Activated CD4-positive, alpha-beta memory T cell treated with anti-CD3 and anti-CD28 coated beads, Interleukin-2, amount 10 ng/mL, durations not matched to agents 7 days and 5 days (primary cell): ENCODE data around the gene JAG2. TPM values are rescaled to one million over a fixed set of nuclear protein-coding genes. Genes with fewer than 3 reads are reported as not detected.

ENCODE experiments used
- CTCF ChIA-PET: fragments of 350-600 bp; sonication (Branson Sonifier 250); formaldehyde crosslinking; loops from one replicate; lab custom pipeline; 2021; ENCODE audit warnings: antibody characterized with exemption, inconsistent platforms; lab: Charles Lee
- POLR2A ChIA-PET: fragments of 350-600 bp; sonication (Branson Sonifier 250); formaldehyde crosslinking; loops from one replicate; lab custom pipeline; 2021; ENCODE audit warnings: antibody characterized with exemption; lab: Charles Lee
- DNase-seq: peaks from one replicate; pipeline ENCODE4 v3.0.0-alpha.2; 2020
- H3K27ac Mint-ChIP-seq: one replicate; pipeline ENCODE4 v1.8.0; 2021; ENCODE audit warnings: mild to moderate bottlenecking, mixed read lengths
- H3K27me3 Mint-ChIP-seq: one replicate; pipeline ENCODE4 v1.8.0; 2021; ENCODE audit warnings: mixed read lengths
- H3K36me3 Mint-ChIP-seq: one replicate; pipeline ENCODE4 v1.8.0; 2021; ENCODE audit warnings: low read depth, mixed read lengths
- H3K4me1 Mint-ChIP-seq: one replicate; pipeline ENCODE4 v1.8.0; 2021; ENCODE audit warnings: mixed read lengths
- H3K4me3 Mint-ChIP-seq: one replicate; pipeline ENCODE4 v1.8.0; 2021; ENCODE audit warnings: mild to moderate bottlenecking, mixed read lengths
- H3K9me3 Mint-ChIP-seq: one replicate; pipeline ENCODE4 v1.8.0; 2021; ENCODE audit warnings: mixed read lengths
- total RNA-seq, 2 experiments: library from RNA; stranded (reverse); gene quantifications; one replicate each; pipeline ENCODE4 v1.2.3, GENCODE V29; 2021

The JAG2 gene
- total RNA-seq, 2 experiments from 2014 or later, result 2.6 to 3.0 TPM

GRCh38 chr14:105187116-105187515 is 18.5 kb upstream of the JAG2 start:
- DNase-seq, result no peak
- no peak overlapping the region for H3K27ac Mint-ChIP-seq
- ChIA-PET CTCF (no interaction called here), POLR2A (no interaction called here)
- no peaks in the 10 kb centered on the region for H3K36me3 Mint-ChIP-seq
- peaks cover 6% of the 10 kb centered on the region for H3K27me3 Mint-ChIP-seq
- no peak overlapping the region for H3K4me3 Mint-ChIP-seq
- H3K4me1 Mint-ChIP-seq, result peaks cover 4% of the 10 kb centered on the region
- H3K9me3 Mint-ChIP-seq, result peaks cover 4% of the 10 kb centered on the region

- Mint-ChIP-seq H3K36me3 (no peaks in the 10 kb centered on the region), H3K27ac (no peak overlapping the region), H3K27me3 (peaks cover 6% of the 10 kb centered on the region), H3K4me3 (no peak overlapping the region), H3K9me3 (peaks cover 4% of the 10 kb centered on the region), H3K4me1 (peaks cover 5% of the 10 kb centered on the region)
- no peak for DNase-seq
- ChIA-PET POLR2A (no interaction called here), CTCF (no interaction called here)
These were observed 17.4 kb upstream of the JAG2 start for GRCh38 chr14:105185973-105186372.

GRCh38 chr14:105185001-105185400 is 16.4 kb upstream of the JAG2 start:
- Mint-ChIP-seq H3K27ac (no peak overlapping the region), H3K4me3 (no peak overlapping the region), H3K36me3 (no peaks in the 10 kb centered on the region), H3K9me3 (peaks cover 4% of the 10 kb centered on the region), H3K4me1 (peaks cover 11% of the 10 kb centered on the region), H3K27me3 (peaks cover 7% of the 10 kb centered on the region)
- CTCF ChIA-PET, result interaction anchor here (1.3 kb wide), 1 partner anchor 167 kb away, joined by 3 read pairs; no protein-coding TSS in a partner anchor
- no peak for DNase-seq
- POLR2A ChIA-PET, result no interaction called here

GRCh38 chr14:105184461-105184860 is 15.9 kb upstream of the JAG2 start:
- Mint-ChIP-seq H3K9me3 (peaks cover 4% of the 10 kb centered on the region), H3K27me3 (peaks cover 7% of the 10 kb centered on the region), H3K4me3 (no peak overlapping the region), H3K27ac (no peak overlapping the region), H3K4me1 (peaks cover 13% of the 10 kb centered on the region), H3K36me3 (no peaks in the 10 kb centered on the region)
- ChIA-PET POLR2A (no interaction called here), CTCF (interaction anchor here (1.3 kb wide), 1 partner anchor 167 kb away, joined by 3 read pairs; no protein-coding TSS in a partner anchor)
- no peak for DNase-seq

GRCh38 chr14:105182296-105183020 is 13.9 kb upstream of the JAG2 start:
- Mint-ChIP-seq H3K4me3 (peak overlapping the region; percentile 50), H3K4me1 (peaks cover 13% of the 10 kb centered on the region), H3K27me3 (peaks cover 5% of the 10 kb centered on the region), H3K9me3 (no peaks in the 10 kb centered on the region), H3K36me3 (no peaks in the 10 kb centered on the region), H3K27ac (peak overlapping the region; percentile 3)
- ChIA-PET CTCF (interaction anchor here (0.8 to 1.4 kb wide), 2 partner anchors 10 to 92 kb away, joined by 3 to 4 read pairs; no protein-coding TSS in a partner anchor), POLR2A (interaction anchor here (0.7 to 1.4 kb wide), 3 partner anchors 14 to 162 kb away, joined by 3 to 5 read pairs (median 4); partner anchors contain the start of genes BTBD6, CDCA4 and JAG2)
- no peak for DNase-seq

DNA sequence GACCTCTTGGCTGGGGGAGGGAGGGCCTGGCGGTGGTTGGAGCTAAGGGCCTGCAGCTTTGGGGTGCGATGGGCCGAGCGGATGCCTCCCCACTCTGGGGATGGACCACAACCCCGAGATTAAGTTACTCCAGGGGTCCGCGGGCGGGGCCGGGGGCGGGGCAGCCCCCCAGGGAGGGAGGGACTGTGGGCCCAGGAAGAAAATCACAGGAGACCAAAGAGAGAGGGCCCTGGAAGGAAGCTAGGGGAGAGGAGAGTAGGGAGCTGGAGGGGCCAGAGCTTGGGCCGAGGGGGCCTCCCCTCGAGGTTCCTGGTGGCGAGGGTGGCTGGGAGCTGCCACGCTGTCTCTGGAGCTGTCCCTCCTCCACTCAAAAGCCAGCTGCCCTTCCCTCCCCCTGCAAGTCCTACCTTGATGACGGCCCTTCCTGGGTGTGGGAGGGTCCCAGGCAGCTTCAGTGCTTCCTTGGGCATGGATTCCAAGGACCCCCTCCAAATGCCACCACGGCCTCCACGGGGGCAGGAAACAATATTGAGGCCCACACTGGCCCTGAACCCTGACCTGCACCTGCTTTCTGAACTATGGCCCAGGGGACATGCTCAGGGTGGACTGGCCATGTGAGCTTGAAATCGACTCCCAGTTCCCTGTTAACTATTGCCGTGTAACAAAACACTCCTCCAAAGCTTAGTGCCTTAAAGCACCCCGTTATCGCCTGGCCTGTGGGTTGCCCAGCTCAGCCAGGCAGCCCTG is 13.1 kb upstream of the JAG2 start:
- CTCF ChIA-PET, result interaction anchor here (0.8 to 1.4 kb wide), 2 partner anchors 9 to 91 kb away, joined by 3 to 4 read pairs; no protein-coding TSS in a partner anchor
- Mint-ChIP-seq H3K4me1 (peaks cover 13% of the 10 kb centered on the region), H3K27ac (no peak overlapping the region), H3K27me3 (peaks cover 5% of the 10 kb centered on the region), H3K36me3 (no peaks in the 10 kb centered on the region), H3K9me3 (no peaks in the 10 kb centered on the region), H3K4me3 (peak overlapping the region; percentile 50)
- POLR2A ChIA-PET, result interaction anchor here (0.7 to 2.0 kb wide), 4 partner anchors 14 to 161 kb away, joined by 3 to 8 read pairs (median 4); partner anchors contain the start of genes BRF1, BTBD6, CDCA4 and JAG2
- no peak for DNase-seq

DNA sequence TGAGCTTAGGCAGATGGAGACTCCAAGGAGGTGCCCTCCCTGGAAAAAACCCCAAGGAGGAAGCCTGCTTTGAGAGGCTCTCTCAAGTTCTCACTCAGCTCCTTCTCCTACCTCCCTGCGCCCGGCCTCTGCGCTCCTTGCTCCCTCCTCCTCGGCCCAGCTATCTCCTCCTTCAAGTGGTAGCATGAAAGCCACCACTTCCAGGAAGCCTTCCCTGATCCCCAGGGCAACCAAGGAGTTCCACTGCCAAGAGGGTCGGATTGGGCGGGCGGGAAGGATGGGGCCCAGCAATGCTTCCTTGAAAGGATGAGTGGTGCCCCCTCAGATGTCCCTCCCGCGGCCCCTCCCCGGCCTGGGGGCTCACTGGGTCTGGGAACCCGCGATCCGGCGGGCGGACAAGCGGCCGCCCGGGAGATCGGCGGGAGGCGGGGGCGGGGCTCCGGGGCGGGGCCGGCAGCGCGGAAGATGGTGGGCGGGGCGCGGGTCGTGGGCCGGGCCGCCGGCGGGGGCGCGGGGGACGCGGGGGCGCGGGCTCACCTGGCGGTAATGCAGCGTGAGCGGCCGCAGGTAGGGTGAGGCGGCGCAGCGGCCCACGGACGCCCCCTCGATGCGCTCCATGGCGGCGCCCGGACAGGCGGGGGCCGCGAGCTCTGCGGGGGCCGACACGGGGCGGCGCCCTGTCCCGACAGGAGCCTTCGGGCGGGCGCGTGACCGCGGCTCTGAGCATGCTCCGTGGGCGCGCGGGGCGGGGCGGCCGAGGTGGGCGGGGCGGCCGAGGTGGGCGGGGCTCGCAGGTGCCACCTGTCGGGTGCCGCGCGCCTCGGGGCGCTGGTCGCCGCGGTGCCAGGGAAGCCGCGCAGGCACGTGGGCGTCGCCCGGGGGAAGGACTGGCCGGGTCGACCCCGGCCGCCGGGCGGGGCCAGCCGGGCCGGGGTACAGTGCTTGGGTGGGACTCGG is 12.3 kb upstream of the JAG2 start, which contains the start of gene NUDT14:
Gene NUDT14, minus strand, starts transcription at position 721 of the 957 bp plus-strand sequence. Its CDS starts 103 bp downstream, at position 618.
- H3K27me3 Mint-ChIP-seq, result peaks cover 5% of the 10 kb centered on the region
- no peak within 1 kb of the TSS for H3K27ac Mint-ChIP-seq
- H3K4me3 Mint-ChIP-seq, result peak within 1 kb of the TSS; percentile 75
- peaks cover 16% of the 10 kb centered on the region for H3K4me1 Mint-ChIP-seq
- H3K36me3 Mint-ChIP-seq, result no peaks in the 10 kb centered on the region
- ChIA-PET CTCF (interaction anchor here (1.7 kb wide), 1 partner anchor 94 kb away, joined by 4 read pairs; no protein-coding TSS in a partner anchor), POLR2A (interaction anchor here (1.4 to 2.0 kb wide), 4 partner anchors 11 to 160 kb away, joined by 3 to 8 read pairs (median 5); partner anchors contain the start of genes BRF1, CDCA4 and GPR132)
- peak; percentile 89 for DNase-seq
- no peaks in the 10 kb centered on the region for H3K9me3 Mint-ChIP-seq

DNA sequence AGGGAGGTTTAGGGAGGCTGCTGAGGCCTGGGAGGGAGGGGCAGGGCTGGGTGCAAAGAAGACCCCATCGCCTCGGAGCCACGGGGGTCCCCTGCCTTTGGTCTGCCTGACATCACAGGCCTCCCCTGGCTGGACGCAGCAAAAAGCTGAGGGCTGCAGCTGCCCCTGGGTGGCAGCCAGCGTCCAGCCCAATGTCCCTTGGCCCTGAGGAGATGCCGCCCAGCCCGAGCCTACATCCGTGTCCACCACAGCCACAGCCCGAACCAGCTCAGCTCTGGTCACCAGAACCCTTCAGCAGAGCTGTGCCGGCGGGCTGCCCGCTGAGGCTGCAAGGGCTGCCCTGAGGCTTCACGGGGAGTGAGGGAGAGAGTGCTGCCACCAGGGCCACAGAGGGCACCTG is 10.6 kb upstream of the JAG2 start:
- CTCF ChIA-PET, result no interaction called here
- Mint-ChIP-seq H3K4me3 (no peak overlapping the region), H3K4me1 (peaks cover 25% of the 10 kb centered on the region), H3K27ac (no peak overlapping the region), H3K27me3 (peaks cover 5% of the 10 kb centered on the region), H3K36me3 (no peaks in the 10 kb centered on the region), H3K9me3 (no peaks in the 10 kb centered on the region)
- no peak for DNase-seq
- POLR2A ChIA-PET, result interaction anchor here (1.8 kb wide), 1 partner anchor 10 kb away, joined by 5 read pairs; no protein-coding TSS in a partner anchor

DNA sequence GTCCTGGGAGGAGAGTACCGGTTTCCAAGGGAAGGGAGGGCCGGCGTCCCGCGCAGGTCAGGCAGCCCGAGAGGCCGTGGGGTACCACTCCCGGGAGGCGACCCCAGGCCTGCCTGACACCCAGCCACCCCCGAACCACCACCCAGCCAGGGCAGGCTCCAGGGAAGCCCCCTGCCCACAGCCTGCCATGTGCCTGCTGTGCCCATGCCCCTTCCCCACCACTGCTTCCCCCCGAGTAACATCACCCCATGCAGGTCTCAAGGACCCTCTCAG is 10.2 kb upstream of the JAG2 start:
- Mint-ChIP-seq H3K27me3 (peaks cover 5% of the 10 kb centered on the region), H3K27ac (no peak overlapping the region), H3K36me3 (no peaks in the 10 kb centered on the region), H3K4me3 (no peak overlapping the region), H3K4me1 (peaks cover 28% of the 10 kb centered on the region), H3K9me3 (no peaks in the 10 kb centered on the region)
- ChIA-PET CTCF (no interaction called here), POLR2A (no interaction called here)
- DNase-seq, result no peak

DNA sequence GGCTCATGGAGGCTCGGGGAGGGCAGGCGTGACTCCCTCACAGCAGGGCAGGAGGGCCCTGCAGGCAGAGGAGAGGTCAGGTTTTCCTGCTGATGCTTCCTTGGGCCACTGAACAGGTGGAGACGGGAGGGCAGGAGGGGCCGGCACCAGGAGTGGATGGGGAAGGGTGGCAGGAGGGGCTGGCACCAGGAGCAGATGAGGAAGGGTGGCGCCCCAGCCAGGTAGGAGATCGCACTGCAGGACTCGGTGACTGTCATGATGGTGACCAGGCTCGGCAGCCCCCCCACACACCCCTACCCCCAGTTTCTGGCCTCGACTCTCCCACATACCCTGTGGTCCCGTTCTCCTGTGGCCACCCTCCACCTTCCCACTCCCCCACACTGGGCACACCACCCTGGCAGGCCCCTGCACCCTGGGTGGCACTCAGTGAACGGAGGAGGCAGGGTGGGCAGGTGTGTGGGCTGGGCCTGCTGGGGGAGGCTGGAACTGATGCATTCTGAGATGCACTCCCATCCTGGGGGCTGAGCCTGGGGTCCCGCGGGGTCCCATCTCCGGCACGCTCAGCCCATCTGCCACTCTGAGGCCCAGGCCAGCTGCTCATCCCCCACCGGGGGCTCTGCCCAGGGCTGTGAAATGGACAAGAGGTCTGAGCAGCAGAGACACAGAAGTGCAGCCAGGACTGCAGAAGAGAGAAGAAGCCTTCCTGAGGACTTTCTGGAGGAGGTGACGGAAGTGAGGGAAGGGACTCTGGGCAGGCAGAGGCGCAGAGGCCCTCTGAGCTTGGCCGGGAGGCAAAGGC is 9.7 kb upstream of the JAG2 start:
- no peaks in the 10 kb centered on the region for H3K36me3 Mint-ChIP-seq
- ChIA-PET CTCF (no interaction called here), POLR2A (no interaction called here)
- H3K27me3 Mint-ChIP-seq, result peaks cover 3% of the 10 kb centered on the region
- no peak for DNase-seq
- no peaks in the 10 kb centered on the region for H3K9me3 Mint-ChIP-seq
- H3K4me3 Mint-ChIP-seq, result no peak overlapping the region
- peaks cover 28% of the 10 kb centered on the region for H3K4me1 Mint-ChIP-seq
- H3K27ac Mint-ChIP-seq, result no peak overlapping the region

DNA sequence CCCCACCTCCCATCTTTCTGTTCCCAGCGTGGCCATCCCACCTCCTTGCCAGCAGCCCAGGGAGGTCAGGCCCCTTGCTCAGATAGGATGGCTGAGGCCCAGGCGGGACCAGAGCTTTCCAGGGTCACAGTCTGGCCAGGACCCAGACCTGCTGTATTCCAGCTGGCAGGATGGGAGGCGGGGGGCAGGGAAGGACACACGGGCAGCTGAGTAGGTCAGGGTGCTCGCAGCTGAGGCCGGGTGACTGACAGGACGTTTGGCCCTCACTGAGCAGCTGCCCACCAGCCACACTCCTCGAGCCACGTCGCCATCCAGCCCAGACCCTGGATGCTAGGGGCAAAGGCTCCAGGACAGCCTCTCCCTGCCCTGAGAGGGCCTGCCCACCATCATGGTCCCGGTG is 8.5 kb upstream of the JAG2 start:
- ChIA-PET CTCF (no interaction called here), POLR2A (no interaction called here)
- no peak for DNase-seq
- Mint-ChIP-seq H3K36me3 (no peaks in the 10 kb centered on the region), H3K4me3 (no peak overlapping the region), H3K27me3 (peaks cover 1% of the 10 kb centered on the region), H3K4me1 (peaks cover 24% of the 10 kb centered on the region), H3K27ac (no peak overlapping the region), H3K9me3 (no peaks in the 10 kb centered on the region)

DNA sequence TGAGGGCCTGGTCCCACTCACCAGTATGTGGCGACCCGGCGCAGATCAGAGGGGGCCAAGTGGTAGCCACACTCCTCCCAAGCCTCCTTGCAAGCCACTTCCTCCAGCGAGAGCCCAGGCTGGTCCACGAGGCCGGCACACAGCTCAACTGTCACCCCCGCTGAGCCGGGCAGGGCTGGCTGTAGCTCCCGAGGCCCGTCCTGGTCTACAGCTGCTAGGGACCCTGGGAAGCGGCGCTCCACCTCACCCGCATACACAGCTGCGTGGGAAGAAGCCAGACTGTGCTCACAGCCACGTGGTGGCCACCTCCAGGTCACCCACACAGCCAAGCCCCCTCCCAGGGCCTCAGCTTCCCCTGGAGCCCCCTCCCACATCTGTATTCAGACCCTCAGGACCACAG is 7.9 kb upstream of the JAG2 start:
- no peak overlapping the region for H3K4me3 Mint-ChIP-seq
- POLR2A ChIA-PET, result interaction anchor here (1.2 kb wide), 1 partner anchor 221 kb away, joined by 3 read pairs; no protein-coding TSS in a partner anchor

More for the DNA sequence above, 7.9 kb upstream of the JAG2 start:
- Mint-ChIP-seq H3K4me1 (peaks cover 26% of the 10 kb centered on the region), H3K36me3 (no peaks in the 10 kb centered on the region), H3K27me3 (peaks cover 4% of the 10 kb centered on the region), H3K27ac (no peak overlapping the region), H3K9me3 (no peaks in the 10 kb centered on the region)
- CTCF ChIA-PET, result no interaction called here
- DNase-seq, result no peak
